GM18951 (cell line): Measurements from ENCODE around the gene CD96.

Experiments
- POLR2A ChIP-seq: IDR thresholded peaks from 4 replicates; pipeline ENCODE4 v1.6.1; 2011; ENCODE audit warnings: mild to moderate bottlenecking; ENCODE audit not compliant: insufficient read length, insufficient read depth; ENCODE audit errors: extremely low read depth
- in situ Hi-C: fragments of 300-500 bp; cut with MboI; formaldehyde crosslinking; loops from one replicate; pipeline ENCODE4 v1.12.0; 2022; ENCODE audit warnings: low sequenced_read_pairs, mixed read lengths, inconsistent platforms; ENCODE audit not compliant: unreplicated experiment

CD96 gene

GRCh38 chr3:111591555-111591954, 49.6 kb downstream of the CD96 start:
- in situ Hi-C loops = no loop called here
- TF ChIP-seq POLR2A = no peak

- TF ChIP-seq POLR2A = no peak
- in situ Hi-C loops = no loop called here
These were observed 50.1 kb downstream of the CD96 start for GRCh38 chr3:111592143-111592542.

GRCh38 chr3:111592936-111593335, 50.9 kb downstream of the CD96 start:
- TF ChIP-seq POLR2A = no peak
- in situ Hi-C loops = no loop called here

- no peak for TF ChIP-seq POLR2A
- in situ Hi-C loops = no loop called here
These were observed 51.7 kb downstream of the CD96 start for GRCh38 chr3:111593666-111594065.

- in situ Hi-C loops = no loop called here
- no peak for TF ChIP-seq POLR2A
These were observed 52.2 kb downstream of the CD96 start for GRCh38 chr3:111594205-111594604.

GRCh38 chr3:111594781-111595180, 52.8 kb downstream of the CD96 start:
- in situ Hi-C loops = no loop called here
- no peak for TF ChIP-seq POLR2A

- no peak for TF ChIP-seq POLR2A
- in situ Hi-C loops = no loop called here
These were observed 53.2 kb downstream of the CD96 start, which contains the start of gene ZBED2 for GRCh38 chr3:111595232-111595631. TSS of gene ZBED2 (minus strand) at chr3:111595346. CDS start at chr3:111594201, 1,145 bp downstream.

GRCh38 chr3:111596328-111596727, 54.3 kb downstream of the CD96 start:
- no peak for TF ChIP-seq POLR2A
- in situ Hi-C loops = no loop called here

- in situ Hi-C loops = no loop called here
- TF ChIP-seq POLR2A = no peak
These were observed 56.1 kb downstream of the CD96 start for GRCh38 chr3:111598139-111598538.

- in situ Hi-C loops = no loop called here
- TF ChIP-seq POLR2A = no peak
These were observed 56.6 kb downstream of the CD96 start for GRCh38 chr3:111598552-111598951.

- in situ Hi-C loops = no loop called here
- no peak for TF ChIP-seq POLR2A
These were observed 59.8 kb downstream of the CD96 start for GRCh38 chr3:111601810-111602209.

- TF ChIP-seq POLR2A = no peak
- in situ Hi-C loops = no loop called here
These were observed 61.7 kb downstream of the CD96 start for GRCh38 chr3:111603679-111604078.

GRCh38 chr3:111604119-111604518, 62.1 kb downstream of the CD96 start:
- no peak for TF ChIP-seq POLR2A
- in situ Hi-C loops = no loop called here

- TF ChIP-seq POLR2A = no peak
- in situ Hi-C loops = no loop called here
These were observed 63.0 kb downstream of the CD96 start for GRCh38 chr3:111605018-111605417.

- in situ Hi-C loops = no loop called here
These were observed 63.5 kb downstream of the CD96 start for GRCh38 chr3:111605493-111605892.

More at GRCh38 chr3:111605493-111605892, 63.5 kb downstream of the CD96 start:
- TF ChIP-seq POLR2A = no peak
